Stimulated activated CD8-positive, alpha-beta memory T cell treated with anti-CD3 and anti-CD28 coated beads, Interleukin-15, amount 100 ng/mL, for 1 hour (primary cell): Measurements from ENCODE around the gene DMD.

Experiments
- DNase-seq: peaks from one replicate; pipeline ENCODE4 v3.0.0-alpha.2; 2020; ENCODE audit warnings: low read depth

The DMD gene

DNA sequence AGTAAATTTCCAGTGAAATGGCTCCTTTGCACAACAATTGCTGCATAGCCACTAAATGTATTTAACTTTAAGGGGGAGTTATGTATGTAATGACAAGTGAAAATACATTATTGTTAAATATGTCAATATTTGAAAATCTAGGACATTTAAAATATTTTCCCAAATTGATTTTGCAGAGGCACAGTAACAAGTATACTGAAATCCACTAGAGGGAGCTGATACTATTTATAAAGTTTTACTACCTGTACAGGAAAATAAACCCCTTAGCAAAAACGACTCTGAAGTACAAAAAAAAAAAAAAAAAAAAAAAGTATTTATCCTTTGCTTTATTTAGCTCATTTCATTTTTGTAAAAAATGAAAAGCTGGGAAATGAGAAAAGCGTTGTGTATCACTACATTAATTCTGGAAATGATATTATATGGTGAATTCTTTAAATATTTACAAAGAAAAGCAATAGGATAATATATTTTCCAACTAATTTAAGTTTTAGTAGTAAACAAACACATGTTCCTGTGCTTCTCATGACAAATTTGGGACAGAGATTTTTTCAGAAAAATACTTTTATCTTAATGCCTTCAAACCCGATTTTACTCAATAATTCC lies 727.7 kb downstream of the DMD start:
- no peak for DNase-seq

DNA sequence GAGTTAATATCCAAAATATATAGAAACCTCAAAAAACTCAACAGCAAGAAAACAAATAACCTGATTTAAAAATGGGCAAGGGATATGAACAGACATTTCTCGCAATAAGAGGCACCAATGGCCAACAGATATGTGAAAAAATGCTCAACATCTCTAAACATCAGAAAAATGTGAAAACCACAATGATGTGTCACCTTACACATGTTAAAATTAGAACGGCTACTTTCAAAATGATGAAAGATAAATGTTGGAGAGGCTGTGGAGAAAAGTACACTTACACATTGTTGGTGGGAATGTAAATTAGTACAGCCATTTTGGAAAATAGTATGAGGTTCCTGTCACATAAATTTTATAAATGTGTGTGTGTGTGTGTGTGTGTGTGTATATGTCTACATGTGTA lies 731.3 kb downstream of the DMD start:
- DNase-seq, result no peak

DNA sequence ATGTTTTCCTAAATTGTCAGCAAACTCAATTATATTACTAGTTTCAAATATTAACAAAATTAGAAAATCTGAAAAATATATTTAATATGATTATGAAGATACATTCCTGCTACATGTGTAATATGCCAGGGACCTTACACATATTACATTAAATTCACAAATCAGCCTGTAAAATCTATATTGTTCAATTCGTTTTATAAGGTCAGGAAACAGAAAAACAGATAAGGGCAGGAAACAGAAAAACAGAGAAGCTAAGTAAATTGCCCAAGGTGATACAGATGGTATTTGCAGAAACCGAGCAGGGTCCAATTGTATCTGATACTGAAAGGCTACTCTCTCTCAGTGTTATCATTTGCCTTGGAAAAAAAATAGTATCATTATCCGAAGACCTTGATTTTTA lies 739.0 kb downstream of the DMD start:
- no peak for DNase-seq

DNA sequence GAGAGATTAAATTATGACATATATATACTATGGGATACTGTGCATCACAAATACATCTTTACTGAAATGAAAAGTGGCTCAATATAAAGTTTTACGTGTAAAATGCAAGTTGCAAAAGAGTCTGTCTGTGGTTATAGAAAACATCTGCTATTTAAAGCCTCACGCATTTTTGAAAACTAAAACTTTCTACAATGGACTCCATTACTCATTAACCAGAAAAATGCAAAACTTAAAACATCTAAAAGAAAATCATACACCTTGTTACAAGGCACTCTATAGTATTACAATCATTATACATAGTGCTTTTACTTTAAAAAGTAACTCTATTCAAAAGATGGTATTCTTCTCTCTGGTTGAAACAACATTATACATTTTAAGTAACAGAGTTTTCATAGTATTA lies 755.6 kb downstream of the DMD start:
- DNase-seq, result no peak

- no peak for DNase-seq
Observed at GRCh38 chrX:32451954-32452695, 759.2 kb downstream of the DMD start.

DNA sequence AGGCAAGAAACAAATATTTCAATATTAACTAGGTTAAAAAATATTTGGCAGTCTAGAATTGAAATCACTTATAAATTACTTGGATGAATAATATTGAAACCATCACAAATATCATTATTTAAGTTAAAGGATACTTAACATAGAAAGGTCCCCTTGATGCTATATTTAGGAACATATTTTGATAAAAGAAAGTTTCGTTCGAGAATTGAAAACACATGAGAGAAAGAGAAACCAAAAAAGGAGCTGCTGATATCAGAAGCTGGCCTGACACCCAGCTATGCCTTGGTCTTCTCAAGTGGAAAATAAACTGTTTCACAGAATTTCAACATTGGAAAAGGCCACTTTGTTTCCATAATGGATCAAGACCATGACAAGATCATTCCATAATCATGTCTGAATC lies 762.4 kb downstream of the DMD start:
- no peak for DNase-seq

DNA sequence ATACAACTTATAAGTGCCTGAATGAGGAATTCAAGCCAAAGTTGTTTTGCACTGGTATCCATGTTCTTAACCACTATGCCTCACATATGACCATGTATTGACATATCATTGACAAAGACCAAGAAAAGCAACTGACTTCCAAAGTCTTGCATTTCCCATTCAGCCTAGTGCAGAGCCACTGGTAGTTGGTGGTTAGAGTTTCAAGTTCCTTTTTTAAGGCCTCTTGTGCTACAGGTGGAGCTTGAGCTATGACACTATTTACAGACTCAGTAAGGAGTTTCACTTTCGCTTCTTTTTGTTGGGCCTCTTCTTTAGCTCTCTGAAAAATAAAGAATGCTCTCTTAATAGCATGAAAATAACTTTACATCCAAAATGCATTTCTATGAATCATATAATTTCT lies 763.0 kb downstream of the DMD start:
- DNase-seq, result no peak

DNA sequence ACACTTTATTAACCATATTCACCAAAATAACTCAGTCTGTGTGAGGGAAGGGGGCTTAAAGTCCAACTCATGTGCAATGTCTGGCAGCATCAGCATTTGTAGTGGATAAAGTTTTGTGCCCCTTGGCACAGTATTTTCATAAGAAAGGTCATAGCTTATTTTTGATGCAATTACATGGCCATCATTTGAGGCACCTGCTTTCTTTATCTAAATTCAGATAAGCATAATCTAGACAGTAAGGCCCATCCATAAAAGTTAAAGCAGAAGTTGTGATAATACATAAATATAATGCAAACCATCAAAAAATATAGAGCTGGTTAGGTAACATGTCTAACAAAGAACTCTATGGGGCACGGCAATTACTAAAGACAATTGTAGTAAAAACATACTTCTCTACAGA lies 763.7 kb downstream of the DMD start:
- no peak for DNase-seq

DNA sequence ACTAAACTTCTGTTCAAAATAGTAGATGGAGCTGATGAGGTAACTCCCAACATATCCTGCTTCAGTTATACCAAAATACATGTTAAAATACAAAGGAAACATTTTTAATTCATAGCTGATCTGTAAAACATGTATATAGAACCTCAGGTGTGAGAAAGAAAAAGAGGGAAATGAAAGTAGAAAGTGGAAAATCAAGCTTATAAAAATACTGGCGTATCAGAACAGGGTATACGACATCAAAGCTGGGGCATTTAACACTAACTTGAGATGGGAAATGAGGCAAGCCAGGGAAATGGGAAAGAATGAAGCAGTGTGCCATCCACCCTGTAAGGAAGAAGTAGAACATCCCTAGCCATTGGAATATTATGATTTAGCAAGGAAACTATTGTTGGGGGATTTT lies 767.5 kb downstream of the DMD start:
- no peak for DNase-seq

DNA sequence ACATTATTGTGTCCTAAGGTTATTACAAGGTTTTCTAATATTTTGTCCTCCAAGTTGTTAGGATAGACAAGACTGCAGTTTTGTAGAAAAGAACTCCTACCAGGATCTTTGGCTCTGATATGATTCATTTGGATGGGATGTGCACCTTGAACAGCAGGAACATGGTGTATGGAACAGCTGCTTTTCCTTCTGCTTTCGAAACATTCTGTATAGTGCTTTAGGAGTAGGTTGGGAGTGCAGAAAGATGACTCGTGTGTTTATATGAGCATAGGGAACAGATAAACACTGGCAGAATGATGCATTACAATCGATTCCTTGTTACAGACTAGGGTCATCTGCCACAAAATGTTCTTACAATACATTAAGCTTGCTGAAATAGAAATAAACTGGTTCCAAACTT lies 790.1 kb downstream of the DMD start:
- DNase-seq, result no peak

GRCh38 chrX:32408389-32408788 lies 803.0 kb downstream of the DMD start:
- no peak for DNase-seq

DNA sequence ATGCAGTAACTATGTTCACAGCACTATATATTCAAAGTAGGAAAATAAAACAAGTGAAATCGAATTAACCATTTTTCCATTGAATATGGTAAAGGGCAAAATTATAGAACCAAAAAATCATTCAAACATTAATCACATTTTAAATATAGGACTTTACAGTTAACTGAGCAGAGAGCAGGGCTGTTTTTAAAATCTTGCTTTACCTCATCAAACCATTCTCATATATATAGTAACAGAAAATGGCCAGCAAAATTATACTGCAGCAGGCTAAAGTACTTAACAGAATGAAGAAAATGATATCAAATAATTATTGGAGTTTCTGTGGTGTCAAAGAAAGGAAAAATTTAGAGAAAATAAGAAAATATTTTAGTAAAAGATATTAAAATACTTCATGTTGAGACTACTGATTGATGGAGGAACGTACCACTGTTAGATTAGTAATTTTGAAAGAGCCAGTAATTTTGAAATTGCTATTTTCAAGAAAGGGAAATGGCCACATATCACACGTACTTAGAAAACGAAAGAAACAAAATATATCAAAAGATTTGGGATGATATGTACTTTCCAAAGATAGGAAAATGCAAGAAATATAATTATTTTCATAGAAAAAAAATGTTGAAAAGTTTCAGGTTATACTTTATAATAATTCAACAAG lies 813.7 kb downstream of the DMD start:
- DNase-seq, result no peak

DNA sequence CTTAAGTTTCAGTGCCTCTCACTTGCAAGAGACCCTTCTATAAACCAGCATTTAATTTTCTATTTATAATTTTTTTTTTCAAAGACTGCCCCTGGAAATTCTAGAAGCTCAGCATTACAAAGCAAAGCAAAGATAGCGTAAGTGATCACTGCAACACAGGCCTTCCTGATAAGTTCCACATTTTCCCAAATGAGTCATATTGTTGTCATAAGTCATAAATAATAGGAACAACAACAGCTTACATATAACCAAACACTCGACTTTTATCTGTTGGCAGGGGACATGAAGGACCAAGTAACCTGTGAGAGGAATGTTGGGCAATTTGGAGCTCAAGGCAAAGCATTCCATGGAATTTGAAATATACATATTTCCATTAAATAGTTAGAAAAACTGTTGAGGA lies 815.5 kb downstream of the DMD start:
- DNase-seq, result no peak

- no peak for DNase-seq
Observed at GRCh38 chrX:32392655-32393054, 818.7 kb downstream of the DMD start.

- no peak for DNase-seq
Observed at GRCh38 chrX:32370456-32371205, 840.7 kb downstream of the DMD start.

- no peak for DNase-seq
Observed at GRCh38 chrX:32293962-32294700, 917.2 kb downstream of the DMD start.

GRCh38 chrX:32289356-32289755 lies 922.0 kb downstream of the DMD start:
- DNase-seq, result no peak

DNA sequence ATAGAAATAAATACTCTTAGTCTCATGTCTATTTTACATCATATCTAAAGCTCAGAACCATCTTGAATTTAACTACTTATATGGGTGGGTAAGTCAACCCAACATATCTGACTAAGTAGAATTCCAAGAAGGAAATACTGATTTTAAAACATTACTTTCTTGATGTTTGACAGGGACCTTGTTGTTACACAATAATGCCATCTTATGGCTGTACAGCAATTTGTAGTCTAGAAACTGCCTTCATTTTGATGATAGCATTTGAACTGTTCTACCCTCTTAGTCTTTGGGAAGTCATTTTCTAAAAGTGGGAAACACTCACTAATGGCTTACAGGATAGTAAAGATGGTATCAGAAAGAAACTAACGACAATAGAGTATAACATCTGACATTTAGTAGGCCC lies 929.5 kb downstream of the DMD start:
- DNase-seq, result no peak

- no peak for DNase-seq
Observed at GRCh38 chrX:32280921-32281320, 930.4 kb downstream of the DMD start.

- DNase-seq, result no peak
Observed at GRCh38 chrX:32280489-32280888, 930.9 kb downstream of the DMD start.

GRCh38 chrX:32276153-32276552 lies 935.2 kb downstream of the DMD start:
- DNase-seq, result no peak

DNA sequence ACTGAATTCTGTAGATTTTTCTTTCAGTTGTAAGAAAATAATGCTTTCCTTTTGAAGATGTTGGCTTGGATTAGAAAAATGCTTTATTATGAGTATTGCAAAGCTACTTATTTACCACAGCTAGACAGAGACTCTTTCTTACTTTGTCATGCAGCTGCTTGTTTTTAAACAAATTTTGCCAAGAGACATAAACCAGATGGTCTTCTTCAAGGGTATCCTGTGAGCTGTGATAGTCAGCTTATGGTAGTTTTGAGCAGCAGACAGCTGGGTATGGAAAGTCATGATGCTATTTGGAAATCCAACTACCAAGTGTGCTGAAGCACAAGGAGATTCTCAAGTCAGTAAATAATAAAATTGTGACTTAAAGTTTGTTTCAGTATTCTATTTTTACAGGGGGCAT lies 941.5 kb downstream of the DMD start:
- DNase-seq, result no peak
